HCT116 (cell line): ENCODE data around the gene CLOCK.

Experiments
- CTCF ChIP-seq, 3 experiments: fragments of 200-600 bp in 1 of 3; sonication (generic) in 1 of 3; IDR thresholded peaks in 2 of 3; conservative IDR thresholded peaks in 1 of 3; 2 replicates each; pipeline ENCODE4 v1.5.1; 2012 to 2017; ENCODE audit warnings: low read depth in 2 of 3, low read length in 2 of 3, antibody characterized with exemption in 1 of 3, borderline replicate concordance in 1 of 3, control low read depth in 1 of 3, mild to moderate bottlenecking in 1 of 3, mixed read lengths in 1 of 3, mixed run types in 1 of 3, moderate library complexity in 1 of 3; ENCODE audit not compliant: insufficient read depth in 1 of 3
- EZH2phosphoT487 ChIP-seq: fragments of 200-600 bp; IDR thresholded peaks from 2 replicates; pipeline ENCODE4 v1.6.1; 2018; ENCODE audit warnings: antibody characterized with exemption, borderline replicate concordance
- POLR2A ChIP-seq: IDR thresholded peaks from 2 replicates; pipeline ENCODE4 v1.7.0; 2011; ENCODE audit warnings: borderline replicate concordance; ENCODE audit not compliant: insufficient read depth, insufficient read length; ENCODE audit errors: extremely low read depth
- POLR2AphosphoS5 ChIP-seq: IDR thresholded peaks from 2 replicates; pipeline ENCODE4 v1.6.1; 2011; ENCODE audit warnings: mild to moderate bottlenecking, low read depth, low read length, moderate library complexity
- ZNF274 ChIP-seq: fragments of 200-500 bp; sonication (Bioruptor generic); IDR thresholded peaks from 2 replicates; pipeline ENCODE4 v1.6.1; 2014; ENCODE audit warnings: mild to moderate bottlenecking, low read depth, low read length, inconsistent platforms

GRCh38 chr4:55407119-55407518 lies 139.6 kb downstream of the CLOCK start:
- no peak for TF ChIP-seq ZNF274
- no peak for TF ChIP-seq POLR2A
- no peak for TF ChIP-seq POLR2AphosphoS5
- no peak for TF ChIP-seq CTCF (IDR thresholded peaks at IDR 0.05 in 2 of 3, conservative IDR thresholded peaks at IDR 0.05 in 1 of 3; ENCODE audit: borderline replicate concordance in 1 of 3, insufficient read depth in 1 of 3, low read depth in 2 of 3, low read length in 2 of 3)
- TF ChIP-seq EZH2phosphoT487 = no peak
